DMS53 (cell line): ENCODE measurements around the gene KDR.
A peak's percentile ranks its signal among the peaks of the same experiment; 100 is the strongest.

Source experiments
- DNase-seq: peaks from one replicate; lab custom pipeline; 2025; lab: John Stamatoyannopoulos, UW

KDR gene

GRCh38 chr4:55125087-55125721 lies at the start of gene KDR:
KDR (minus strand) TSS chr4:55125595; CDS start chr4:55125293, 302 bp downstream.
- DNase-seq, result peak; percentile 64

- peak; percentile 31 for DNase-seq
Observed at GRCh38 chr4:55173580-55173979, 48.2 kb upstream of the KDR start.

- DNase-seq, result peak; percentile 52
Observed at GRCh38 chr4:55172694-55173287, 47.4 kb upstream of the KDR start.

GRCh38 chr4:55170462-55170861 lies 45.1 kb upstream of the KDR start:
- DNase-seq, result no peak

GRCh38 chr4:55169352-55169961 lies 44.1 kb upstream of the KDR start:
- DNase-seq, result peak; percentile 72

- no peak for DNase-seq
Observed at GRCh38 chr4:55162396-55162795, 37.0 kb upstream of the KDR start.

- no peak for DNase-seq
Observed at GRCh38 chr4:55161739-55162138, 36.3 kb upstream of the KDR start.

GRCh38 chr4:55159851-55160250 lies 34.5 kb upstream of the KDR start:
- no peak for DNase-seq

- peak; percentile 2 for DNase-seq
Observed at GRCh38 chr4:55158957-55159356, 33.6 kb upstream of the KDR start.

- DNase-seq, result no peak
Observed at GRCh38 chr4:55157559-55158277, 32.3 kb upstream of the KDR start.

GRCh38 chr4:55154933-55155332 lies 29.5 kb upstream of the KDR start:
- DNase-seq, result no peak

GRCh38 chr4:55154290-55154880 lies 29.0 kb upstream of the KDR start:
- no peak for DNase-seq

GRCh38 chr4:55143858-55144257 lies 18.5 kb upstream of the KDR start:
- peak; percentile 87 for DNase-seq

GRCh38 chr4:55138367-55138766 lies 13.0 kb upstream of the KDR start:
- no peak for DNase-seq

- DNase-seq, result no peak
Observed at GRCh38 chr4:55136634-55137033, 11.2 kb upstream of the KDR start.

- no peak for DNase-seq
Observed at GRCh38 chr4:55133951-55134350, 8.6 kb upstream of the KDR start.

- DNase-seq, result peak; percentile 2
Observed at GRCh38 chr4:55132775-55133174, 7.4 kb upstream of the KDR start.

- no peak for DNase-seq
Observed at GRCh38 chr4:55127521-55127920, 2.1 kb upstream of the KDR start.

GRCh38 chr4:55127053-55127452 lies 1.7 kb upstream of the KDR start:
- no peak for DNase-seq

GRCh38 chr4:55125763-55126541 lies 557 bp upstream of the KDR start:
- peak; percentile 30 for DNase-seq

- DNase-seq, result no peak
Observed at GRCh38 chr4:55124322-55125076, 896 bp downstream of the KDR start.
